Activated gamma-delta T cell (primary cell): ENCODE measurements around the gene VGLL1.
A peak's percentile ranks its signal among the peaks of the same experiment; 100 is the strongest.

Source experiments
- DNase-seq: peaks from one replicate; lab custom pipeline; 2025; lab: John Stamatoyannopoulos, UW
- total RNA-seq, 2 donors: gene quantifications; one replicate each; lab custom pipeline; 2026; lab: John Stamatoyannopoulos, UW

The VGLL1 gene
- total RNA-seq = 0 reads per million in 2 donors

GRCh38 chrX:136531951-136532350, at the start of gene VGLL1:
Gene VGLL1 (plus strand): TSS chrX:136532215. CDS start chrX:136536021, 3,806 bp downstream.
- no peak for DNase-seq

- DNase-seq = no peak
Measured at GRCh38 chrX:136487647-136488046, 44.4 kb upstream of the VGLL1 start, which contains the start of gene BRS3. Gene BRS3 (plus strand): TSS chrX:136487947. CDS start chrX:136488115, 168 bp downstream.

GRCh38 chrX:136488706-136489105, 43.3 kb upstream of the VGLL1 start:
- DNase-seq = no peak

GRCh38 chrX:136491832-136492231, 40.2 kb upstream of the VGLL1 start:
- no peak for DNase-seq

GRCh38 chrX:136493011-136493410, 39.0 kb upstream of the VGLL1 start:
- DNase-seq = no peak

GRCh38 chrX:136495043-136495442, 37.0 kb upstream of the VGLL1 start:
- DNase-seq = no peak

GRCh38 chrX:136496186-136496763, 35.7 kb upstream of the VGLL1 start:
- no peak for DNase-seq

- peak; percentile 86 for DNase-seq
Measured at GRCh38 chrX:136496764-136497555, 35.1 kb upstream of the VGLL1 start.

GRCh38 chrX:136497556-136498052, 34.4 kb upstream of the VGLL1 start, which contains the start of gene HTATSF1:
Gene HTATSF1 (plus strand): TSS chrX:136497592. CDS start chrX:136497685, 93 bp downstream.
- no peak for DNase-seq

- no peak for DNase-seq
Measured at GRCh38 chrX:136519069-136519468, 12.9 kb upstream of the VGLL1 start.

- no peak for DNase-seq
Measured at GRCh38 chrX:136523770-136524169, 8.2 kb upstream of the VGLL1 start.

GRCh38 chrX:136525738-136526606, 6.0 kb upstream of the VGLL1 start:
- DNase-seq = no peak

GRCh38 chrX:136528645-136529315, 3.2 kb upstream of the VGLL1 start:
- DNase-seq = no peak

GRCh38 chrX:136529795-136530194, 2.2 kb upstream of the VGLL1 start:
- no peak for DNase-seq

- DNase-seq = no peak
Measured at GRCh38 chrX:136534131-136534530, 2.1 kb downstream of the VGLL1 start.

GRCh38 chrX:136538811-136539210, 6.8 kb downstream of the VGLL1 start:
- DNase-seq = no peak

- no peak for DNase-seq
Measured at GRCh38 chrX:136540226-136540625, 8.2 kb downstream of the VGLL1 start.

GRCh38 chrX:136541294-136541693, 9.3 kb downstream of the VGLL1 start:
- DNase-seq = no peak

GRCh38 chrX:136542281-136542680, 10.3 kb downstream of the VGLL1 start:
- no peak for DNase-seq

- no peak for DNase-seq
Measured at GRCh38 chrX:136546371-136546781, 14.4 kb downstream of the VGLL1 start.

GRCh38 chrX:136549226-136549625, 17.2 kb downstream of the VGLL1 start:
- no peak for DNase-seq
